Panc1 (cell line): ENCODE results near the gene HLA-DQB1.

Experiments
- POLR2AphosphoS5 ChIP-seq: IDR thresholded peaks from 2 replicates; pipeline ENCODE4 v1.6.1; 2012; ENCODE audit warnings: mild to moderate bottlenecking, low read depth, low read length, moderate library complexity
- SIN3A ChIP-seq: IDR thresholded peaks from 2 replicates; pipeline ENCODE4 v1.6.1; 2012; ENCODE audit warnings: low read depth, mild to moderate bottlenecking, low read length, moderate library complexity, borderline replicate concordance; ENCODE audit not compliant: insufficient read depth
- TF ChIP-seq, protein P1 (sequence below): fragments of 450-650 bp; IDR thresholded peaks from 2 replicates; pipeline ENCODE4 v1.5.1; 2017; ENCODE audit warnings: mild to moderate bottlenecking
- TF ChIP-seq, protein P2 (sequence below), 2 experiments: IDR thresholded peaks; 2 replicates each; pipeline ENCODE4 v1.6.1; 2011 to 2012; ENCODE audit warnings: low read depth in 2 of 2, control low read depth in 1 of 2, low read length in 1 of 2, mild to moderate bottlenecking in 1 of 2, moderate library complexity in 1 of 2; ENCODE audit not compliant: insufficient read depth in 1 of 2

DNA sequence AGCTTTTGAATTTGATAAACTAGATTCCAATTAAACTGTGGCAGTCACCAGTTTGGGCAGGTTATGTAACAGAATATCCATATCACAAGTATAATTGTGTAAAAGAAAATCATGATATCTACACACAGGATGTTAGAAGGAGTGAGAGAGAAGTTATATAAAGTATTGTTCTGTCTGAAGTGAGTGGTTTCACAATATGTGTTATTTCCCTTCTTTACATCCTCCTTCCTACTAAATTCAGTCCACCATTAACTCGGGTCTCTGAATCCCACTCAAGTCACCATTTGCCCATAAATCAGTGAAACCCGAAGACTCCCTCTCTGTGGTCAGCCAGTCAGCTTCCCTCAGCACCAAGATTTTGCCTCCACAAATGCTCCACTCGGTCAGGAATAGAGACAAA is 796 bp downstream of the HLA-DQB1 start:
- TF ChIP-seq, protein P1, sequence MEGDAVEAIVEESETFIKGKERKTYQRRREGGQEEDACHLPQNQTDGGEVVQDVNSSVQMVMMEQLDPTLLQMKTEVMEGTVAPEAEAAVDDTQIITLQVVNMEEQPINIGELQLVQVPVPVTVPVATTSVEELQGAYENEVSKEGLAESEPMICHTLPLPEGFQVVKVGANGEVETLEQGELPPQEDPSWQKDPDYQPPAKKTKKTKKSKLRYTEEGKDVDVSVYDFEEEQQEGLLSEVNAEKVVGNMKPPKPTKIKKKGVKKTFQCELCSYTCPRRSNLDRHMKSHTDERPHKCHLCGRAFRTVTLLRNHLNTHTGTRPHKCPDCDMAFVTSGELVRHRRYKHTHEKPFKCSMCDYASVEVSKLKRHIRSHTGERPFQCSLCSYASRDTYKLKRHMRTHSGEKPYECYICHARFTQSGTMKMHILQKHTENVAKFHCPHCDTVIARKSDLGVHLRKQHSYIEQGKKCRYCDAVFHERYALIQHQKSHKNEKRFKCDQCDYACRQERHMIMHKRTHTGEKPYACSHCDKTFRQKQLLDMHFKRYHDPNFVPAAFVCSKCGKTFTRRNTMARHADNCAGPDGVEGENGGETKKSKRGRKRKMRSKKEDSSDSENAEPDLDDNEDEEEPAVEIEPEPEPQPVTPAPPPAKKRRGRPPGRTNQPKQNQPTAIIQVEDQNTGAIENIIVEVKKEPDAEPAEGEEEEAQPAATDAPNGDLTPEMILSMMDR, result no peak
- TF ChIP-seq SIN3A (no peak), POLR2AphosphoS5 (no peak)
- TF ChIP-seq, protein P2, sequence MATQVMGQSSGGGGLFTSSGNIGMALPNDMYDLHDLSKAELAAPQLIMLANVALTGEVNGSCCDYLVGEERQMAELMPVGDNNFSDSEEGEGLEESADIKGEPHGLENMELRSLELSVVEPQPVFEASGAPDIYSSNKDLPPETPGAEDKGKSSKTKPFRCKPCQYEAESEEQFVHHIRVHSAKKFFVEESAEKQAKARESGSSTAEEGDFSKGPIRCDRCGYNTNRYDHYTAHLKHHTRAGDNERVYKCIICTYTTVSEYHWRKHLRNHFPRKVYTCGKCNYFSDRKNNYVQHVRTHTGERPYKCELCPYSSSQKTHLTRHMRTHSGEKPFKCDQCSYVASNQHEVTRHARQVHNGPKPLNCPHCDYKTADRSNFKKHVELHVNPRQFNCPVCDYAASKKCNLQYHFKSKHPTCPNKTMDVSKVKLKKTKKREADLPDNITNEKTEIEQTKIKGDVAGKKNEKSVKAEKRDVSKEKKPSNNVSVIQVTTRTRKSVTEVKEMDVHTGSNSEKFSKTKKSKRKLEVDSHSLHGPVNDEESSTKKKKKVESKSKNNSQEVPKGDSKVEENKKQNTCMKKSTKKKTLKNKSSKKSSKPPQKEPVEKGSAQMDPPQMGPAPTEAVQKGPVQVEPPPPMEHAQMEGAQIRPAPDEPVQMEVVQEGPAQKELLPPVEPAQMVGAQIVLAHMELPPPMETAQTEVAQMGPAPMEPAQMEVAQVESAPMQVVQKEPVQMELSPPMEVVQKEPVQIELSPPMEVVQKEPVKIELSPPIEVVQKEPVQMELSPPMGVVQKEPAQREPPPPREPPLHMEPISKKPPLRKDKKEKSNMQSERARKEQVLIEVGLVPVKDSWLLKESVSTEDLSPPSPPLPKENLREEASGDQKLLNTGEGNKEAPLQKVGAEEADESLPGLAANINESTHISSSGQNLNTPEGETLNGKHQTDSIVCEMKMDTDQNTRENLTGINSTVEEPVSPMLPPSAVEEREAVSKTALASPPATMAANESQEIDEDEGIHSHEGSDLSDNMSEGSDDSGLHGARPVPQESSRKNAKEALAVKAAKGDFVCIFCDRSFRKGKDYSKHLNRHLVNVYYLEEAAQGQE (IDR thresholded peaks at IDR 0.05; ENCODE audit: insufficient read depth in 1 of 2, low read depth in 2 of 2, low read length in 1 of 2), result no peak
